ENCODE results near the gene LARGE1. TPM values are rescaled to one million over a fixed set of nuclear protein-coding genes. Genes with fewer than 3 reads are reported as not detected.

Gene LARGE1
- total and polyA plus RNA-seq, 2 of the 8 experiments (the other 6 are each of a cell fraction or from before 2014, with no cell fraction given), result 43.7 to 83.0 TPM

DNA sequence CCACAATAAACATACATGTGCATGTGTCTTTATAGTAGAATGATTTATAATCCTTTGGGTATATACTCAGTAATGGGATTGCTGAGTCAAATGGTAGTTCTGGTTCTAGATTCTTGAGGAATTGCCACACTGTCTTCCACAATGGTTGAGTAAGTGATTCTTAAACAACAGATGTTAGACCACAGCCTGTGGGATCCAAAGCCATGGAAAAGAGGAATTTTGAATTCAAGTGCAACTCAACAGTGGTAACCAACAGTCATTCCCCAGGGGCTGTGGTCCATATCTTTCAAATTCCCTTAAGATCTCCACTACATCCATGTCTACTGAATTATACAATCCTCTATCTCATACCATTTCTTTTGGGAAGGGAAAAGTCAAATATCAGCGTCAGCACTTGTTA is 321.5 kb downstream of the LARGE1 start (continued):
- no peak for TF ChIP-seq TCF12 (IDR thresholded peaks at IDR 0.05; ENCODE audit: low read depth, low read length)
- TF ChIP-seq, protein P1, sequence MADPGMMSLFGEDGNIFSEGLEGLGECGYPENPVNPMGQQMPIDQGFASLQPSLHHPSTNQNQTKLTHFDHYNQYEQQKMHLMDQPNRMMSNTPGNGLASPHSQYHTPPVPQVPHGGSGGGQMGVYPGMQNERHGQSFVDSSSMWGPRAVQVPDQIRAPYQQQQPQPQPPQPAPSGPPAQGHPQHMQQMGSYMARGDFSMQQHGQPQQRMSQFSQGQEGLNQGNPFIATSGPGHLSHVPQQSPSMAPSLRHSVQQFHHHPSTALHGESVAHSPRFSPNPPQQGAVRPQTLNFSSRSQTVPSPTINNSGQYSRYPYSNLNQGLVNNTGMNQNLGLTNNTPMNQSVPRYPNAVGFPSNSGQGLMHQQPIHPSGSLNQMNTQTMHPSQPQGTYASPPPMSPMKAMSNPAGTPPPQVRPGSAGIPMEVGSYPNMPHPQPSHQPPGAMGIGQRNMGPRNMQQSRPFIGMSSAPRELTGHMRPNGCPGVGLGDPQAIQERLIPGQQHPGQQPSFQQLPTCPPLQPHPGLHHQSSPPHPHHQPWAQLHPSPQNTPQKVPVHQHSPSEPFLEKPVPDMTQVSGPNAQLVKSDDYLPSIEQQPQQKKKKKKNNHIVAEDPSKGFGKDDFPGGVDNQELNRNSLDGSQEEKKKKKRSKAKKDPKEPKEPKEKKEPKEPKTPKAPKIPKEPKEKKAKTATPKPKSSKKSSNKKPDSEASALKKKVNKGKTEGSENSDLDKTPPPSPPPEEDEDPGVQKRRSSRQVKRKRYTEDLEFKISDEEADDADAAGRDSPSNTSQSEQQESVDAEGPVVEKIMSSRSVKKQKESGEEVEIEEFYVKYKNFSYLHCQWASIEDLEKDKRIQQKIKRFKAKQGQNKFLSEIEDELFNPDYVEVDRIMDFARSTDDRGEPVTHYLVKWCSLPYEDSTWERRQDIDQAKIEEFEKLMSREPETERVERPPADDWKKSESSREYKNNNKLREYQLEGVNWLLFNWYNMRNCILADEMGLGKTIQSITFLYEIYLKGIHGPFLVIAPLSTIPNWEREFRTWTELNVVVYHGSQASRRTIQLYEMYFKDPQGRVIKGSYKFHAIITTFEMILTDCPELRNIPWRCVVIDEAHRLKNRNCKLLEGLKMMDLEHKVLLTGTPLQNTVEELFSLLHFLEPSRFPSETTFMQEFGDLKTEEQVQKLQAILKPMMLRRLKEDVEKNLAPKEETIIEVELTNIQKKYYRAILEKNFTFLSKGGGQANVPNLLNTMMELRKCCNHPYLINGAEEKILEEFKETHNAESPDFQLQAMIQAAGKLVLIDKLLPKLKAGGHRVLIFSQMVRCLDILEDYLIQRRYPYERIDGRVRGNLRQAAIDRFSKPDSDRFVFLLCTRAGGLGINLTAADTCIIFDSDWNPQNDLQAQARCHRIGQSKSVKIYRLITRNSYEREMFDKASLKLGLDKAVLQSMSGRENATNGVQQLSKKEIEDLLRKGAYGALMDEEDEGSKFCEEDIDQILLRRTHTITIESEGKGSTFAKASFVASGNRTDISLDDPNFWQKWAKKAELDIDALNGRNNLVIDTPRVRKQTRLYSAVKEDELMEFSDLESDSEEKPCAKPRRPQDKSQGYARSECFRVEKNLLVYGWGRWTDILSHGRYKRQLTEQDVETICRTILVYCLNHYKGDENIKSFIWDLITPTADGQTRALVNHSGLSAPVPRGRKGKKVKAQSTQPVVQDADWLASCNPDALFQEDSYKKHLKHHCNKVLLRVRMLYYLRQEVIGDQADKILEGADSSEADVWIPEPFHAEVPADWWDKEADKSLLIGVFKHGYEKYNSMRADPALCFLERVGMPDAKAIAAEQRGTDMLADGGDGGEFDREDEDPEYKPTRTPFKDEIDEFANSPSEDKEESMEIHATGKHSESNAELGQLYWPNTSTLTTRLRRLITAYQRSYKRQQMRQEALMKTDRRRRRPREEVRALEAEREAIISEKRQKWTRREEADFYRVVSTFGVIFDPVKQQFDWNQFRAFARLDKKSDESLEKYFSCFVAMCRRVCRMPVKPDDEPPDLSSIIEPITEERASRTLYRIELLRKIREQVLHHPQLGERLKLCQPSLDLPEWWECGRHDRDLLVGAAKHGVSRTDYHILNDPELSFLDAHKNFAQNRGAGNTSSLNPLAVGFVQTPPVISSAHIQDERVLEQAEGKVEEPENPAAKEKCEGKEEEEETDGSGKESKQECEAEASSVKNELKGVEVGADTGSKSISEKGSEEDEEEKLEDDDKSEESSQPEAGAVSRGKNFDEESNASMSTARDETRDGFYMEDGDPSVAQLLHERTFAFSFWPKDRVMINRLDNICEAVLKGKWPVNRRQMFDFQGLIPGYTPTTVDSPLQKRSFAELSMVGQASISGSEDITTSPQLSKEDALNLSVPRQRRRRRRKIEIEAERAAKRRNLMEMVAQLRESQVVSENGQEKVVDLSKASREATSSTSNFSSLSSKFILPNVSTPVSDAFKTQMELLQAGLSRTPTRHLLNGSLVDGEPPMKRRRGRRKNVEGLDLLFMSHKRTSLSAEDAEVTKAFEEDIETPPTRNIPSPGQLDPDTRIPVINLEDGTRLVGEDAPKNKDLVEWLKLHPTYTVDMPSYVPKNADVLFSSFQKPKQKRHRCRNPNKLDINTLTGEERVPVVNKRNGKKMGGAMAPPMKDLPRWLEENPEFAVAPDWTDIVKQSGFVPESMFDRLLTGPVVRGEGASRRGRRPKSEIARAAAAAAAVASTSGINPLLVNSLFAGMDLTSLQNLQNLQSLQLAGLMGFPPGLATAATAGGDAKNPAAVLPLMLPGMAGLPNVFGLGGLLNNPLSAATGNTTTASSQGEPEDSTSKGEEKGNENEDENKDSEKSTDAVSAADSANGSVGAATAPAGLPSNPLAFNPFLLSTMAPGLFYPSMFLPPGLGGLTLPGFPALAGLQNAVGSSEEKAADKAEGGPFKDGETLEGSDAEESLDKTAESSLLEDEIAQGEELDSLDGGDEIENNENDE (IDR thresholded peaks at IDR 0.05; ENCODE audit: insufficient replicate concordance, low read length), result no peak
- TF ChIP-seq, protein P2, sequence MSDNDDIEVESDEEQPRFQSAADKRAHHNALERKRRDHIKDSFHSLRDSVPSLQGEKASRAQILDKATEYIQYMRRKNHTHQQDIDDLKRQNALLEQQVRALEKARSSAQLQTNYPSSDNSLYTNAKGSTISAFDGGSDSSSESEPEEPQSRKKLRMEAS (IDR thresholded peaks at IDR 0.05), result no peak
